Measurements from ENCODE around the gene HOXC9. TPM values are rescaled to one million over a fixed set of nuclear protein-coding genes. Genes with fewer than 3 reads are reported as not detected.

Gene HOXC9
- total RNA-seq, 4 donors from 2014 or later: 13.6 to 37.7 (median 26.3) TPM

DNA sequence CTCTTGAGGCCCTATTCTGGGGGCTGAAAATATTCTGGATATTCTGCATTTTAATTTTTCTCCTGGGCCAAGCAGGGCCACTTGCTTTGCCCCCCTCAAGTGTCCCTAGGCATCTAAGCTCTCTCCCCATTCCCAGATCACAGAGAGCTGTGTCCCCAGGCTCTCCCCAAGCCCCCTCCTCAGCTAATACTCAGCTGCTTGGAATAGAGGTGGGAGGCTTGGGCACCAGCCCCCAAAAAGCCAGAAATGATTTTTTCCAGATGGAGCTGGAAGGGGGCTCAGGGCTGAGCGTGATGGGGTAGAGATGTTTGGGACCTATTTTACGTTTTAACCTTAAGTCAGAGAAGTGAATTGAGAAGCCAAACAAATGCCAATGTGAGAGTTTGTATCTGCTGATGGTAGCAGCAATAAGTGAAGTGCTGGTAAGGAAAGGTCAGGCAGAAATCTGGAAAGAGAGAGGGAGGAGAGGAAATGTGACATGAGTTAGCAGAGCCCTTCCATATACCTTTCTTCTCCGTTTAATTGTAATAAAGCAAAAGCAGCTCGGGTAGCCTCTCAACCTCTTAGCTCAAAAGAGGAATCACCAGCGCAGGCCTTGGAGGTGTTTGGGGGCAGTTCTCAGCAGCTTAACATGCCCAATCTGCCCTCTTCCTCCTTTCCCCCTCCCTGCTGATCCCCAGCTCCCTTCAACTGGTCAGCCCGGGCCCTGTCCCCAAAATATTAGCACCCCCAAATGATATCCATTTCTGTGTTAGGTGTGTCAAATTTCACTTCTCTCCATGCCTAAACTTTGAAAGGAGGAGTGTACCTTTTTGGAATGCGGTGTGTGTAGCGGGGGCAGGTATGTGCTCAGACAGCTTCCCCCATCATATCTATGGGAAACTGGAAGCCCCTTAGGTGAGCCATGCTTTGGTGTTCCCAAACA is 23.3 kb downstream of the HOXC9 start:
- in situ Hi-C loops (cut with MboI; ENCODE audit: low sequenced_read_pairs in 4 of 4): loop anchor here in 2 of 4 donors (10.0 to 25.0 kb wide), 2 partner anchors 172 to 339 kb away; partner anchors contain the start of gene GPR84 (in 2 of the 2)

DNA sequence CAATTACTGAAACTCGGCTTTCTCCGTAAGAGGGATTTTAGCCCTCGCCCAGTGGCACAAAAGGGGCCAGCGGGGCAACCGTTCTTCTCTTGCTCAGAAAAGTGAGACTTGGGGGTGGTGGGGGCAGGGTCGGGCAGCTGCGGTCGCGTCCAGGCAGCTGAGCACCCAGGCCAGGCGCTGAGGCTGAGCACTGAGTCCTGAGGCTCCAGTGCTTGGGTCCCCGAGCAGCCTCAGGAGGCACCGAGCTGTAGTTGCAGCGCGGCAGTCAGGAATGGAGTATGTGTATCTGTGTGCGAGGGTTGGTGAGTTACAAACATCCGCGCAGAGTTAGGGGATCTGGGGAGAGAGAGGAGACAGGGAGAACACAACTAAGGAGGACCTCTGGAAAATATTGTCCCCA is 24.2 kb downstream of the HOXC9 start:
- intact Hi-C loops (cut with DNase I; ENCODE audit: low total_unique reads) (no loop called here), in situ Hi-C loops (cut with MboI; ENCODE audit: low sequenced_read_pairs in 4 of 4) (loop anchor here in 2 of 4 donors (10.0 to 25.0 kb wide), 2 partner anchors 171 to 338 kb away; partner anchors contain the start of gene GPR84 (in 2 of the 2))
- ATAC-seq (peak in 1 of 2 donors; percentile 10), DNase-seq (no peak)
- H3K36me3 ChIP-seq: no peaks in the 10 kb centered on the region
- no peaks in the 10 kb centered on the region for H3K27me3 ChIP-seq
- H3K9me3 ChIP-seq: no peaks in the 10 kb centered on the region
- H3K27ac ChIP-seq: peak overlapping the region; percentile 94 to 100 (median 98)
- TF ChIP-seq, protein P1, sequence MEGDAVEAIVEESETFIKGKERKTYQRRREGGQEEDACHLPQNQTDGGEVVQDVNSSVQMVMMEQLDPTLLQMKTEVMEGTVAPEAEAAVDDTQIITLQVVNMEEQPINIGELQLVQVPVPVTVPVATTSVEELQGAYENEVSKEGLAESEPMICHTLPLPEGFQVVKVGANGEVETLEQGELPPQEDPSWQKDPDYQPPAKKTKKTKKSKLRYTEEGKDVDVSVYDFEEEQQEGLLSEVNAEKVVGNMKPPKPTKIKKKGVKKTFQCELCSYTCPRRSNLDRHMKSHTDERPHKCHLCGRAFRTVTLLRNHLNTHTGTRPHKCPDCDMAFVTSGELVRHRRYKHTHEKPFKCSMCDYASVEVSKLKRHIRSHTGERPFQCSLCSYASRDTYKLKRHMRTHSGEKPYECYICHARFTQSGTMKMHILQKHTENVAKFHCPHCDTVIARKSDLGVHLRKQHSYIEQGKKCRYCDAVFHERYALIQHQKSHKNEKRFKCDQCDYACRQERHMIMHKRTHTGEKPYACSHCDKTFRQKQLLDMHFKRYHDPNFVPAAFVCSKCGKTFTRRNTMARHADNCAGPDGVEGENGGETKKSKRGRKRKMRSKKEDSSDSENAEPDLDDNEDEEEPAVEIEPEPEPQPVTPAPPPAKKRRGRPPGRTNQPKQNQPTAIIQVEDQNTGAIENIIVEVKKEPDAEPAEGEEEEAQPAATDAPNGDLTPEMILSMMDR (IDR thresholded peaks at IDR 0.05 in 4 of 5, conservative IDR thresholded peaks at IDR 0.05 in 1 of 5): no peak
- no peak for TF ChIP-seq POLR2A (IDR thresholded peaks at IDR 0.05)
- H3K4me3 ChIP-seq: peak overlapping the region; percentile 59 to 66 (median 62)
- peaks cover 76 to 92% of the 10 kb centered on the region in 2 donors for H3K4me1 ChIP-seq

More for the DNA sequence above, 23.3 kb downstream of the HOXC9 start:
- Histone ChIP-seq H3K9me3 (no peaks in the 10 kb centered on the region), H3K4me1 (peaks cover 76 to 94% of the 10 kb centered on the region in 2 donors), H3K27ac (peak overlapping the region; percentile 94 to 100 (median 98)), H3K27me3 (no peaks in the 10 kb centered on the region), H3K4me3 (peak overlapping the region; percentile 59 to 66 (median 62)), H3K36me3 (no peaks in the 10 kb centered on the region)
- TF ChIP-seq, protein P1 (IDR thresholded peaks at IDR 0.05 in 4 of 5, conservative IDR thresholded peaks at IDR 0.05 in 1 of 5): no peak
- TF ChIP-seq POLR2A (IDR thresholded peaks at IDR 0.05): no peak
- ATAC-seq: no peak
- intact Hi-C loops (cut with DNase I; ENCODE audit: low total_unique reads): no loop called here
- DNase-seq: no peak

DNA sequence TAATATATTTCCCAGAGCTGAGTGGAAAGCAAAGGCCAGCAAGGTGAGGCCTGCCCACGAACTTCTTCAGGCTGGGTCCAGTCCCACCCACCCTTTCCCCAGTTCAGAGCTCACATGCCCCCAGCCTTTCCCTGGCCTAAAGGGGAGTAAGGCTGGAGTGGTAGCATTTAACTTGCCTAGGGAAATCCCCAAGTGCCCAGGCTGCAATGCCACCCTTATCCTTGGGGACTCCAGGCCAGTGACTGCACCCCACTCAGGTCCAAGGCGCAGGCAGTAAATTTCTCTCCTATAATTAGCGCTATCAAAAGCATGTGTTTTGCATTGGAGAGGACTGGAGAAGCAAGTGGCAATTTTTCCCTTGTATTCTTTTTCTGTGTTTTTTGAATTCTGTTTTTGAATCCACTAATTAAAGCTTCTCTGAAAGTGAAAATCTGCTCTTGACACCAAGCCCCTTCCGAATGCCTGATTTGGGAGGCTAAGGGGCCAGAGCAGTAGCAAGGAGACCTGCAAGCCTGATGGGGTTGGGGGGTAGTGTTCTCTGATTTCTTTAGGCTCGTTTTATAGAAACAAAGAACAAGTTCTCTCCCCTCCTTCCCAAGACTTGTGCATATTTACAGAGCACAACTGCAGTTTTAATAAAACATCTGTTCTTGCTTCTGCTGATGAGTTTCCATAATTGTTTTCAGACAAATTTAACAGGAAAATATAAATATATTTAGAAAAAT is 24.8 kb downstream of the HOXC9 start:
- no peaks in the 10 kb centered on the region for H3K27me3 ChIP-seq
- peak overlapping the region; percentile 59 to 66 (median 62) for H3K4me3 ChIP-seq
- no peaks in the 10 kb centered on the region for H3K9me3 ChIP-seq
- TF ChIP-seq POLR2A (IDR thresholded peaks at IDR 0.05): no peak
- TF ChIP-seq, protein P1 (IDR thresholded peaks at IDR 0.05 in 4 of 5, conservative IDR thresholded peaks at IDR 0.05 in 1 of 5): no peak
- H3K27ac ChIP-seq: peak overlapping the region; percentile 94 to 100 (median 98)
- peaks cover 69 to 87% of the 10 kb centered on the region in 2 donors for H3K4me1 ChIP-seq
- intact Hi-C loops (cut with DNase I; ENCODE audit: low total_unique reads): no loop called here
- no peak for DNase-seq
- no peak for ATAC-seq
- H3K36me3 ChIP-seq: no peaks in the 10 kb centered on the region
- in situ Hi-C loops (cut with MboI; ENCODE audit: low sequenced_read_pairs in 4 of 4): loop anchor here in 3 of 4 donors (5.0 to 25.0 kb wide), 3 partner anchors 170 to 338 kb away; partner anchors contain the start of gene GPR84 (in 2 of the 3)

DNA sequence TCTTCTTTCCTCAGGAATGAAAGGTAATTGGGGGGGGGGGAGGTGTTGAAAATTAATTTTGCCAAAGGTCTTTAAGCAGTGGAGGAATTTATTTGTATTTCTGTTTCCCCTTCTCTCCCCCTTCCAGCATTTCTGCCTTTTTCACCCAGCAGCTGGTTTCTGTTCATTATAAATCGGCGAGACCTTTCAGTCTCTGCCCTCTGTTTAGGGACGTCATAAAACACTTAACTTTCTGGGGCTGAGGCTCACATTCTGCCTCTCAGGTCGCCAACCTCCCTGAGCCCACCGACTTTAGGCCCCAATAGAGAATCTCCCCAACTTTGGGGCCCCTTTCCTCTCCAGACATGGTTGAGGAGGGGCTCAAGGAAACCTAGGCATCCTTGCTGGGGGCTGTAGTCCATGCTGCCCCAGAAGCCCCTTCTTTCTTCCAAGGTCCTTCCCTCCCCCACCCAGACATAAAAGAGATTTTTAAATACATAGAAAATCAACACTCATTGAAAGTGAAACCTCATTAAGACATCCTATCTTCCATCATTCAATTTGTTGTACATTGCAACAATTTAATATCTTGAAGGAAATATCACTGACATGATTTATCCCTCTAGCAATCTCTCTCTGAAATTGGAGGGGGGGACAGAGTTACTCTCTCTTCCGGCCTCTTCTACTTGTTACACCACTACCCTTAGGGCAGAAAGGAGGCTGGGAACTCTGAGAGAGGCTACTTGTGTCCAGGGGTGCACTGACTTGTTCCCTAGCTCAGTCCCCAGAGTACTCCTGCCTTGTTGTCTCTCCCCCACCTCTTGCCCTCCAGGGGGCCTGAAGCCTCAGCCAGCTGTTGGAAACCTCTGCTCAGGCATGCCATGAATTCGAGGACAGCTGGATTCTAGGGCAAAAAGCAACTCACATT is 25.8 kb downstream of the HOXC9 start:
- no peaks in the 10 kb centered on the region for H3K27me3 ChIP-seq
- intact Hi-C loops (cut with DNase I; ENCODE audit: low total_unique reads): no loop called here
- DNase-seq (no peak), ATAC-seq (no peak)
- H3K4me3 ChIP-seq: peak overlapping the region; percentile 59 to 66 (median 62)
- TF ChIP-seq, protein P1 (IDR thresholded peaks at IDR 0.05 in 4 of 5, conservative IDR thresholded peaks at IDR 0.05 in 1 of 5): no peak
- TF ChIP-seq POLR2A (IDR thresholded peaks at IDR 0.05): no peak
- peak overlapping the region; percentile 94 to 100 (median 98) for H3K27ac ChIP-seq
- no peaks in the 10 kb centered on the region for H3K9me3 ChIP-seq
- peaks cover 59 to 77% of the 10 kb centered on the region in 2 donors for H3K4me1 ChIP-seq
- no peaks in the 10 kb centered on the region for H3K36me3 ChIP-seq
- in situ Hi-C loops (cut with MboI; ENCODE audit: low sequenced_read_pairs in 4 of 4): loop anchor here in 2 of 4 donors (5.0 to 10.0 kb wide), 2 partner anchors 169 to 172 kb away; no protein-coding TSS in a partner anchor
